ENCODE data around the gene MAB21L3. TPM values are rescaled to one million over a fixed set of nuclear protein-coding genes. Genes with fewer than 3 reads are reported as not detected.

The MAB21L3 gene
- total RNA-seq, 1 experiment from 2014 or later, result 2.8 TPM

DNA sequence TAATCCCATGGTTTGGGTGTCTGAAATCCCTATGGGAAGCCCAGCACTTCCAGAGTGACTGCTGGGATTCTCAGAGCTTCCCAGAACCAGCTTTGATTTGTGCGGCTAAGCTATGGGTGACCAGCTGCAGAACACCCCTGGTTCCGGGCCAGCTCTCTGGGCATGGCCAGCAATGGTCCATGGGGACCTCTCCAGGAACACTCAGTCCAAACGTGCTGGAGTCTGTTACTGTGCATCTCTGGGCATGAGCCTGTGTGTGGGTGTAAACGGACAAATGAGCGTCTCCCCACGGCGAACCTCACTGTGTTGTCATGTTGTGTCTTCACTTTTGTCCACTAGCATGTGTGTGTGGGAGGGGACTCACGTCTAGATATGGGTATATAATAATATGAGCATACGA lies 54.4 kb downstream of the MAB21L3 start:
- intact Hi-C loops (cut with micrococcal nuclease), result no loop called here
- no TSS peak for BruUV-seq (replicated peaks)
- ChIA-PET POLR2A (interaction anchor here (0.5 to 1.6 kb wide), 2 partner anchors 139 to 303 kb away, joined by 3 read pairs; no protein-coding TSS in a partner anchor), CTCF (interaction anchor here (0.8 to 2.3 kb wide), 4 partner anchors 8 to 321 kb away, joined by 3 to 12 read pairs (median 5); no protein-coding TSS in a partner anchor)
- no peaks in the 10 kb centered on the region for H3K27me3 Mint-ChIP-seq (ENCODE audit: insufficient read depth, unreplicated experiment)
- no peaks in the 10 kb centered on the region for H3K9me3 Mint-ChIP-seq (ENCODE audit: unreplicated experiment)
- H3K4me1 Mint-ChIP-seq (ENCODE audit: insufficient read depth, unreplicated experiment), result no peaks in the 10 kb centered on the region
- H3K27ac Mint-ChIP-seq (ENCODE audit: low read depth, unreplicated experiment), result no peak overlapping the region
- TF ChIP-seq, protein P1, sequence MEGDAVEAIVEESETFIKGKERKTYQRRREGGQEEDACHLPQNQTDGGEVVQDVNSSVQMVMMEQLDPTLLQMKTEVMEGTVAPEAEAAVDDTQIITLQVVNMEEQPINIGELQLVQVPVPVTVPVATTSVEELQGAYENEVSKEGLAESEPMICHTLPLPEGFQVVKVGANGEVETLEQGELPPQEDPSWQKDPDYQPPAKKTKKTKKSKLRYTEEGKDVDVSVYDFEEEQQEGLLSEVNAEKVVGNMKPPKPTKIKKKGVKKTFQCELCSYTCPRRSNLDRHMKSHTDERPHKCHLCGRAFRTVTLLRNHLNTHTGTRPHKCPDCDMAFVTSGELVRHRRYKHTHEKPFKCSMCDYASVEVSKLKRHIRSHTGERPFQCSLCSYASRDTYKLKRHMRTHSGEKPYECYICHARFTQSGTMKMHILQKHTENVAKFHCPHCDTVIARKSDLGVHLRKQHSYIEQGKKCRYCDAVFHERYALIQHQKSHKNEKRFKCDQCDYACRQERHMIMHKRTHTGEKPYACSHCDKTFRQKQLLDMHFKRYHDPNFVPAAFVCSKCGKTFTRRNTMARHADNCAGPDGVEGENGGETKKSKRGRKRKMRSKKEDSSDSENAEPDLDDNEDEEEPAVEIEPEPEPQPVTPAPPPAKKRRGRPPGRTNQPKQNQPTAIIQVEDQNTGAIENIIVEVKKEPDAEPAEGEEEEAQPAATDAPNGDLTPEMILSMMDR (IDR thresholded peaks at IDR 0.05; ENCODE audit: unreplicated experiment), result no peak
- no peak overlapping the region for H3K4me3 Mint-ChIP-seq (ENCODE audit: unreplicated experiment)
- no peaks in the 10 kb centered on the region for H3K36me3 Mint-ChIP-seq (ENCODE audit: insufficient read depth, unreplicated experiment)
- DNase-seq (ENCODE audit: unreplicated experiment), result no peak

DNA sequence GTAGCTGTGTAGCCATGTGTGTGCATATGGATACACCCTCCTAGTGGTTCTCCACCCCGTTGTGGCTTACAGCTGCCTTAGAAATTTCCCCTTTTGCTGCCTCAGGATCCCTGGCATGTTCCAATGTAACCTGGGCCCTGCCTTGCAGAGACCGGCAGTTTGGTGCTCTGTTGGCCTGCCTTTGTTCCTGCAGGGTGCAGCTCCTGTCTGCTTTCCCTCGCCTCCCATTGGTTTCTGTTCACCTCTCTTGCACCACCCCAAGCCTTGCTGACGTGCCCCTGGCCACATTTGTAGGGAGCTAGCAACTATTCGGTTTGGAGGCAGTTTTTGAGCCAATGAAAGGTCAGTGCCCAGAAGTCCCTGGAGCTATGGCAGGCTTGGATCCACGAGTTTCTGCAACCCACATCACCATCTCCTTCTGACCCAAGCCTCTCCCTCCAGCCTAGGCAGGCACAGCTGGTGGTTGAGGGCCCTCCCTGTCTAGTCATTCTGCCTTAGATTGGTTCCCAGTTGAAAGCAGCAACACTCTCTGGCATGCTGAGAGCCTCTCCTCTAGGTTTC lies 54.9 kb downstream of the MAB21L3 start:
- DNase-seq (ENCODE audit: unreplicated experiment), result no peak
- H3K36me3 Mint-ChIP-seq (ENCODE audit: insufficient read depth, unreplicated experiment), result no peaks in the 10 kb centered on the region
- BruUV-seq (replicated peaks), result no TSS peak
- no peaks in the 10 kb centered on the region for H3K27me3 Mint-ChIP-seq (ENCODE audit: insufficient read depth, unreplicated experiment)
- H3K4me3 Mint-ChIP-seq (ENCODE audit: unreplicated experiment), result no peak overlapping the region
- intact Hi-C loops (cut with micrococcal nuclease), result no loop called here
- POLR2A ChIA-PET, result interaction anchor here (0.5 to 1.6 kb wide), 2 partner anchors 139 to 303 kb away, joined by 3 read pairs; no protein-coding TSS in a partner anchor
- H3K27ac Mint-ChIP-seq (ENCODE audit: low read depth, unreplicated experiment), result no peak overlapping the region
- CTCF ChIA-PET, result interaction anchor here (0.6 to 2.3 kb wide), 6 partner anchors 9 to 321 kb away, joined by 3 to 12 read pairs (median 4); no protein-coding TSS in a partner anchor
- TF ChIP-seq, protein P1 (IDR thresholded peaks at IDR 0.05; ENCODE audit: unreplicated experiment), result no peak
- H3K4me1 Mint-ChIP-seq (ENCODE audit: insufficient read depth, unreplicated experiment), result no peaks in the 10 kb centered on the region
- no peaks in the 10 kb centered on the region for H3K9me3 Mint-ChIP-seq (ENCODE audit: unreplicated experiment)

DNA sequence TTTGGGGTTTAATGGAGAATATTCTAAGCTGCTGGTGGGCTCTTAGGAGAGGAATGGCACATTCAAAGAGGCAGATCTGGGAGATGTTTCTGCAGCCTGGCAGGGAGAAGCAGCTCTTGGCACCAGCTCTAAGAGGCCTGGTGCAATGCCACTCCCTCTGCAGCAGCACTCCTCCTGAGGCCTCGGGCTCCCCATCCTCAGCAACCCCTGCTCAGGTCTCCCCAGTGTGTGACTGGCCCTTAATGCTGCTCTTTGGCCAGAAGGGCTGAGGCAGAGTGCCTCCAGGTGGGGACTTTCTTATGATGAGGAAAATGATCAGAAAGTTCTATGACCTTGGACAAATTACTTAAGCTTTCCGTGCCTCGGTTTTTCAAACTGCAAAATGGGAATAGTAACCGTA lies 55.5 kb downstream of the MAB21L3 start:
- Mint-ChIP-seq H3K4me3 (ENCODE audit: unreplicated experiment) (no peak overlapping the region), H3K27ac (ENCODE audit: low read depth, unreplicated experiment) (no peak overlapping the region), H3K9me3 (ENCODE audit: unreplicated experiment) (no peaks in the 10 kb centered on the region), H3K27me3 (ENCODE audit: insufficient read depth, unreplicated experiment) (no peaks in the 10 kb centered on the region), H3K4me1 (ENCODE audit: insufficient read depth, unreplicated experiment) (no peaks in the 10 kb centered on the region), H3K36me3 (ENCODE audit: insufficient read depth, unreplicated experiment) (no peaks in the 10 kb centered on the region)
- intact Hi-C loops (cut with micrococcal nuclease), result no loop called here
- BruUV-seq (replicated peaks), result no TSS peak
- TF ChIP-seq, protein P1 (IDR thresholded peaks at IDR 0.05; ENCODE audit: unreplicated experiment), result no peak
- CTCF ChIA-PET, result interaction anchor here (0.6 to 2.3 kb wide), 5 partner anchors 15 to 284 kb away, joined by 3 to 12 read pairs (median 4); no protein-coding TSS in a partner anchor
- POLR2A ChIA-PET, result interaction anchor here (1.6 kb wide), 1 partner anchor 302 kb away, joined by 3 read pairs; no protein-coding TSS in a partner anchor
- no peak for DNase-seq (ENCODE audit: unreplicated experiment)

DNA sequence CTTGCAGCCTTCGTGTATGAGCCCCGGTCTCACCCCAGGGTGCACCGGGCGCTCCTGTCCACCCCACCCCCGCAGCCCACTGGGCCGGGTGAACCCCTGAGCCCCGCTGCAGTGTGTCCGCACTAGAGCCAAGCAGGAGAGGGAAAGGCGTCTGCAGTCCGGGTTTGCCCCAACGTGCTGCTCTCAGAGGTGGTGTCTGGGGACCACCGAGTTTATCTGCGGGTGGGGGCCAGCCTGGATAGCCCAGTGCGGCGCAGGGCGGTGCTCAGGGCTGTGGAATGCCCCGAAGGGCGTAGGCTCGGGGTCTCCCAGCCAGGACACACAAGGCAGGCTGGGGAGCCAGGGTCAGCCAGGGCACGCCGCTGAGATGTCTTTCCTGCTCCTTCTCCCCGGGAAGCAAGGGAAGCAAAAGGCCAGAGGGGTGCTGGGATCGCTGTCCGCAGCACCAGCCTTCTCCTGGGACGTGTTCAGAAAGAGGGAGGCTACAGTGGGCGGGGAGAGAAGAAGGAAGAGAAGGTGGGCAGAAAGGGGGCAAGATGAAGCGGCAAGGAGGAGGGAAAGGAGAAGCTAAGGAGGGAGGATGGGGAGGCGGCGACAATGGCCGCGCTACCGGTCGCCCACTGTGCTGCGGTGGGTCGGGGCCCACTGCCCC lies 56.6 kb downstream of the MAB21L3 start:
- POLR2A ChIA-PET, result no interaction called here
- H3K27me3 Mint-ChIP-seq (ENCODE audit: insufficient read depth, unreplicated experiment), result no peaks in the 10 kb centered on the region
- intact Hi-C loops (cut with micrococcal nuclease), result no loop called here
- H3K36me3 Mint-ChIP-seq (ENCODE audit: insufficient read depth, unreplicated experiment), result no peaks in the 10 kb centered on the region
- DNase-seq (ENCODE audit: unreplicated experiment), result no peak
- H3K4me1 Mint-ChIP-seq (ENCODE audit: insufficient read depth, unreplicated experiment), result no peaks in the 10 kb centered on the region
- BruUV-seq (replicated peaks), result no TSS peak
- TF ChIP-seq, protein P1 (IDR thresholded peaks at IDR 0.05; ENCODE audit: unreplicated experiment), result no peak
- H3K9me3 Mint-ChIP-seq (ENCODE audit: unreplicated experiment), result no peaks in the 10 kb centered on the region
- peak overlapping the region; percentile 46 for H3K4me3 Mint-ChIP-seq (ENCODE audit: unreplicated experiment)
- H3K27ac Mint-ChIP-seq (ENCODE audit: low read depth, unreplicated experiment), result no peak overlapping the region
- CTCF ChIA-PET, result interaction anchor here (1.3 kb wide), 1 partner anchor 62 kb away, joined by 3 read pairs; no protein-coding TSS in a partner anchor

Measured in MCF 10A (cell line).